Endodermal cell (in vitro differentiated cells): ENCODE measurements around the gene NUCB2. TPM values are rescaled to one million over a fixed set of nuclear protein-coding genes. Genes with fewer than 3 reads are reported as not detected.
"Not testable (repeated sequence)": the region's sequence is repeated elsewhere in the genome, so short reads cannot be mapped to it uniquely, and the experiment has no call there.

ENCODE experiments used
- DNase-seq: peaks from one replicate; pipeline ENCODE4 v3.0.0-alpha.2; 2017
- H3K27ac ChIP-seq: 2 replicates; pipeline ENCODE4 v1.5.1; 2013; ENCODE audit warnings: mild to moderate bottlenecking, low read depth, low read length, moderate library complexity
- H3K27me3 ChIP-seq: 2 replicates; pipeline ENCODE4 v1.6.1; 2013; ENCODE audit warnings: mild to moderate bottlenecking, low read length, moderate library complexity; ENCODE audit not compliant: insufficient read depth, control insufficient read depth, poor library complexity, severe bottlenecking
- H3K36me3 ChIP-seq: 2 replicates; pipeline ENCODE4 v1.7.0; 2013; ENCODE audit warnings: mild to moderate bottlenecking, low read length, moderate library complexity; ENCODE audit not compliant: control insufficient read depth, insufficient read depth
- H3K4me1 ChIP-seq: one replicate; pipeline ENCODE4 v1.7.0; 2013; ENCODE audit warnings: low read length; ENCODE audit not compliant: control insufficient read depth, insufficient read depth
- H3K4me3 ChIP-seq: 2 replicates; pipeline ENCODE4 v1.5.1; 2013; ENCODE audit warnings: mild to moderate bottlenecking, low read length, moderate library complexity
- H3K9ac ChIP-seq: 2 replicates; pipeline ENCODE4 v1.6.1; 2013; ENCODE audit warnings: mild to moderate bottlenecking, low read length, moderate library complexity; ENCODE audit not compliant: poor library complexity, severe bottlenecking; ENCODE audit errors: extremely low read depth
- H3K9me3 ChIP-seq: 2 replicates; pipeline ENCODE4 v1.6.1; 2013; ENCODE audit warnings: mild to moderate bottlenecking, low read length, moderate library complexity; ENCODE audit not compliant: control insufficient read depth
- H3K27ac Mint-ChIP-seq: 2 replicates; pipeline ENCODE4 v1.8.0; 2020; ENCODE audit warnings: mixed read lengths
- H3K27me3 Mint-ChIP-seq: 2 replicates; pipeline ENCODE4 v1.8.0; 2021; ENCODE audit warnings: mild to moderate bottlenecking, mixed read lengths; ENCODE audit not compliant: insufficient read depth
- H3K36me3 Mint-ChIP-seq: 2 replicates; pipeline ENCODE4 v1.8.0; 2020; ENCODE audit warnings: low read depth, mixed read lengths
- H3K4me1 Mint-ChIP-seq: 2 replicates; pipeline ENCODE4 v1.8.0; 2020; ENCODE audit warnings: mixed read lengths
- H3K4me3 Mint-ChIP-seq: 2 replicates; pipeline ENCODE4 v1.8.0; 2020; ENCODE audit warnings: mild to moderate bottlenecking, moderate library complexity, mixed read lengths
- H3K9me3 Mint-ChIP-seq: 2 replicates; pipeline ENCODE4 v1.8.0; 2020; ENCODE audit warnings: mild to moderate bottlenecking, mixed read lengths
- CTCF ChIP-seq: fragments of 200-600 bp; sonication (generic); conservative IDR thresholded peaks from 2 replicates; pipeline ENCODE4 v1.5.0; 2021; ENCODE audit warnings: antibody characterized with exemption, mild to moderate bottlenecking
- WGBS, 2 experiments: methylation state at CpG; one replicate each; pipeline versions ENCODE4 v1.1.5 to v1.1.7; 2013; ENCODE audit warnings: missing lambda C conversion rate in 2 of 2, mixed read lengths in 1 of 2; ENCODE audit not compliant: insufficient coverage in 1 of 2, insufficient read length in 1 of 2; 5-methylcytosine and 5-hydroxymethylcytosine counted together
- total RNA-seq, 2 donors: library from RNA; stranded (reverse); fragmentation: NEBNext Ultra II Directional in 1 of 2; extraction: Animal tissue kit (Norgen Biotek cat#: 25700) in 1 of 2; gene quantifications; 2 replicates in 1 of 2; 3 replicates in 1 of 2; pipeline ENCODE4 v1.2.1, GENCODE V29; 2021

The NUCB2 gene
- total RNA-seq, 2 donors from 2014 or later, result 52.4 to 64.6 TPM

GRCh38 chr11:17263769-17264168 is 12.8 kb upstream of the NUCB2 start:
- DNase-seq, result no peak
- Mint-ChIP-seq H3K4me3 (no peak overlapping the region), H3K9me3 (no peaks in the 10 kb centered on the region), H3K36me3 (no peaks in the 10 kb centered on the region), H3K4me1 (no peaks in the 10 kb centered on the region), H3K27me3 (peaks cover 3% of the 10 kb centered on the region), H3K27ac (no peak overlapping the region)
- Histone ChIP-seq H3K9ac (no peak overlapping the region), H3K27me3 (no peaks in the 10 kb centered on the region), H3K4me3 (no peak overlapping the region), H3K36me3 (no peaks in the 10 kb centered on the region), H3K9me3 (no peaks in the 10 kb centered on the region), H3K27ac (no peak overlapping the region), H3K4me1 (no peaks in the 10 kb centered on the region)
- WGBS, 2 experiments, result 78 to 84% methylated on average over 1 of the region's 1 CpG
- no peak for TF ChIP-seq CTCF

GRCh38 chr11:17266781-17267180 is 9.8 kb upstream of the NUCB2 start:
- no peaks in the 10 kb centered on the region for H3K36me3 Mint-ChIP-seq
- 89 to 91% methylated on average over 2 to 5 of the region's 5 CpGs for WGBS, 2 experiments
- no peaks in the 10 kb centered on the region for H3K4me1 Mint-ChIP-seq
- no peak overlapping the region for H3K4me3 Mint-ChIP-seq
- no peaks in the 10 kb centered on the region for H3K9me3 ChIP-seq
- no peak for DNase-seq
- no peak for TF ChIP-seq CTCF
- peaks cover 3% of the 10 kb centered on the region for H3K27me3 Mint-ChIP-seq
- H3K9ac ChIP-seq, result no peak overlapping the region
- no peaks in the 10 kb centered on the region for H3K4me1 ChIP-seq
- H3K9me3 Mint-ChIP-seq, result no peaks in the 10 kb centered on the region
- H3K27ac Mint-ChIP-seq, result no peak overlapping the region
- no peak overlapping the region for H3K27ac ChIP-seq
- no peak overlapping the region for H3K4me3 ChIP-seq
- H3K27me3 ChIP-seq, result no peaks in the 10 kb centered on the region
- no peaks in the 10 kb centered on the region for H3K36me3 ChIP-seq

GRCh38 chr11:17267576-17267975 is 9.0 kb upstream of the NUCB2 start:
- Histone ChIP-seq H3K27me3 (no peaks in the 10 kb centered on the region), H3K36me3 (no peaks in the 10 kb centered on the region), H3K9ac (no peak overlapping the region), H3K4me3 (no peak overlapping the region), H3K9me3 (no peaks in the 10 kb centered on the region), H3K4me1 (no peaks in the 10 kb centered on the region), H3K27ac (no peak overlapping the region)
- no peak for DNase-seq
- no peak overlapping the region for H3K4me3 Mint-ChIP-seq
- no peaks in the 10 kb centered on the region for H3K36me3 Mint-ChIP-seq
- no peak for TF ChIP-seq CTCF
- no peaks in the 10 kb centered on the region for H3K4me1 Mint-ChIP-seq
- peaks cover 3% of the 10 kb centered on the region for H3K27me3 Mint-ChIP-seq
- no peak overlapping the region for H3K27ac Mint-ChIP-seq
- WGBS, 2 experiments, result 94 to 100% methylated on average over 1 to 5 of the region's 5 CpGs
- no peaks in the 10 kb centered on the region for H3K9me3 Mint-ChIP-seq

- H3K36me3 ChIP-seq, H3K27me3 Mint-ChIP-seq, H3K9me3 Mint-ChIP-seq, H3K4me1 Mint-ChIP-seq, DNase-seq, H3K27ac ChIP-seq, H3K27me3 ChIP-seq, H3K4me1 ChIP-seq, H3K27ac Mint-ChIP-seq, H3K9me3 ChIP-seq, H3K9ac ChIP-seq, H3K4me3 ChIP-seq, H3K4me3 Mint-ChIP-seq, H3K36me3 Mint-ChIP-seq: not testable (repeated sequence)
- 89 to 97% methylated on average over 3 to 5 of the region's 5 CpGs for WGBS, 2 experiments
Observed at GRCh38 chr11:17268500-17268899, 8.0 kb upstream of the NUCB2 start.
